Measurements from ENCODE around the gene PCNA.

DNA sequence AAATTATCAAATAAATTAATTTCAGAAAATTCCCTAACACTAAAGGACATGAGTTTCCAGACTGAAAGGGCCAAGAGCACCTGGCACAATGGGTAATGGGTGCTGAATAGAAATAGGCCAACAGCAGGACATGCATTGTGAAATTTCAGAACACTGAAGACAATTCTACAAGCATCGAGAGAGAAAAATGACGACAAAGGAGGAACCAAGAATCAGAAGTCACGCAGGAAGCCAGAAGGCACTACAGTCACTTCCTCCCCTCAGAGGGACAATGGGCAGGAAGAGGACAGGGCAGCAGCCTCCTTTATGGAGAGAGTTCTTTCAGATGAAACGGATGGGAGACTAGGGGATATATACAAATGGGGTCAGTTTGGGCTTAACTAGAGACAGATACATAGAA is 29.6 kb downstream of the PCNA start:
- TF ChIP-seq, protein P1, sequence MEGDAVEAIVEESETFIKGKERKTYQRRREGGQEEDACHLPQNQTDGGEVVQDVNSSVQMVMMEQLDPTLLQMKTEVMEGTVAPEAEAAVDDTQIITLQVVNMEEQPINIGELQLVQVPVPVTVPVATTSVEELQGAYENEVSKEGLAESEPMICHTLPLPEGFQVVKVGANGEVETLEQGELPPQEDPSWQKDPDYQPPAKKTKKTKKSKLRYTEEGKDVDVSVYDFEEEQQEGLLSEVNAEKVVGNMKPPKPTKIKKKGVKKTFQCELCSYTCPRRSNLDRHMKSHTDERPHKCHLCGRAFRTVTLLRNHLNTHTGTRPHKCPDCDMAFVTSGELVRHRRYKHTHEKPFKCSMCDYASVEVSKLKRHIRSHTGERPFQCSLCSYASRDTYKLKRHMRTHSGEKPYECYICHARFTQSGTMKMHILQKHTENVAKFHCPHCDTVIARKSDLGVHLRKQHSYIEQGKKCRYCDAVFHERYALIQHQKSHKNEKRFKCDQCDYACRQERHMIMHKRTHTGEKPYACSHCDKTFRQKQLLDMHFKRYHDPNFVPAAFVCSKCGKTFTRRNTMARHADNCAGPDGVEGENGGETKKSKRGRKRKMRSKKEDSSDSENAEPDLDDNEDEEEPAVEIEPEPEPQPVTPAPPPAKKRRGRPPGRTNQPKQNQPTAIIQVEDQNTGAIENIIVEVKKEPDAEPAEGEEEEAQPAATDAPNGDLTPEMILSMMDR (IDR thresholded peaks at IDR 0.05): no peak
- peak; percentile 23 for TF ChIP-seq POLR2A (IDR thresholded peaks at IDR 0.05)
- peak in 1 of 3 donors; percentile 29 for TF ChIP-seq POLR2AphosphoS5 (IDR thresholded peaks at IDR 0.05)
- TF ChIP-seq EP300 (IDR thresholded peaks at IDR 0.05; ENCODE audit: low read depth): no peak

Data from transverse colon (tissue), 4 donors.